HG03460 (cell line): Measurements from ENCODE around the gene DDX49.
"Not testable (repeated sequence)": the region's sequence is repeated elsewhere in the genome, so short reads cannot be mapped to it uniquely, and the experiment has no call there.

Experiments used
- ATAC-seq: cut with Tn5 transposase; IDR thresholded peaks from one replicate; pipeline ENCODE4 v1.9.1; 2021; ENCODE audit not compliant: unreplicated experiment

Gene DDX49

DNA sequence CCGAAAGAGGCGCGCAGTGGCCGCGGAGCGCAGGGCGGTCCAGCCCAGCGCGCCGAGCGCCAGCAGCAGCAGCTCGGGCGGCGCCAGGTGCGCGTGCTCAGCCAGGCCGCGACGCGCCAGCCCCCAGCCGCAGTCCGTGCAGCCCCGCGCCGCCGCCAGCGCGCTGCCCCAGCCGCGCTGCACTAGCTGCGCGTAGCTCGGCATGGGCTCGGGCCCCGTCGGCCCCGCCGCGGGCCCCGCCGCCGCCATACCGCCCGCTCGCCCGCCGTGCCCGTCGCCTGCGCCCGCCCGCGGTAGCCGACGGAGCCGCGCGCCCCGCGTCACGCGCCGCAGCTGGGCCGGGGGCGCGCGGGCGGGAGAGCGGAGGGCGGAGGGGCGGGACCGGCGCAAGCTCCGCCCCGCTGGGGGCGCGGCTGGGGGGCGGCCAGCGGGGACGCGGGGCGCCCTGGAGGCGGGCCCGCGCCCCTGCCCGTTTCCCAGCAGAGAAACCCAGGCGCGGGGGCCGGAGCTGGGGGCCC lies 23.6 kb upstream of the DDX49 start, which contains the start of gene CERS1:
TSS of gene CERS1 (minus strand) at position 335 of the 518 bp plus-strand sequence. CDS start at position 249, 86 bp downstream.
- ATAC-seq: no peak

DNA sequence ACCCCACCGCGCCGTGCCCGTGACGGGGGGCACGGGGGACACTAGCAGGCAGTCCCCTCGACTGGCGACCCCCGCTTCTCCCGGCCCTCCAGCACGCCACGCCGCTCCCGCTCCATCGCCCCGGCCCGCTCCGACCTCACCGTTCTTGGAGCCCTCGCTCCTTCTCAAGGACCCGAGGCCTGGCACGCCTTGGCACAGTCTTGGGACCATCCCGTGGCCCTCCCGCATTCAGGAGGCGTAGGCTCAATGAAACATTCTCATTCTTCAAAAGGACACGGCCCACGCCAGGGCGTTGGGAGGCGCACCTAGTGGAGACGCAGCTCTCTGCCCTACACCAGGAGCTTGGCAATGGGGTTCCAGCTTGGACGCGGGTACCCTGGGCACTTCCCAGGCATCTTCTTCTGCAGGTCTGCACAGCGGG lies 23.1 kb upstream of the DDX49 start:
- ATAC-seq: no peak

DNA sequence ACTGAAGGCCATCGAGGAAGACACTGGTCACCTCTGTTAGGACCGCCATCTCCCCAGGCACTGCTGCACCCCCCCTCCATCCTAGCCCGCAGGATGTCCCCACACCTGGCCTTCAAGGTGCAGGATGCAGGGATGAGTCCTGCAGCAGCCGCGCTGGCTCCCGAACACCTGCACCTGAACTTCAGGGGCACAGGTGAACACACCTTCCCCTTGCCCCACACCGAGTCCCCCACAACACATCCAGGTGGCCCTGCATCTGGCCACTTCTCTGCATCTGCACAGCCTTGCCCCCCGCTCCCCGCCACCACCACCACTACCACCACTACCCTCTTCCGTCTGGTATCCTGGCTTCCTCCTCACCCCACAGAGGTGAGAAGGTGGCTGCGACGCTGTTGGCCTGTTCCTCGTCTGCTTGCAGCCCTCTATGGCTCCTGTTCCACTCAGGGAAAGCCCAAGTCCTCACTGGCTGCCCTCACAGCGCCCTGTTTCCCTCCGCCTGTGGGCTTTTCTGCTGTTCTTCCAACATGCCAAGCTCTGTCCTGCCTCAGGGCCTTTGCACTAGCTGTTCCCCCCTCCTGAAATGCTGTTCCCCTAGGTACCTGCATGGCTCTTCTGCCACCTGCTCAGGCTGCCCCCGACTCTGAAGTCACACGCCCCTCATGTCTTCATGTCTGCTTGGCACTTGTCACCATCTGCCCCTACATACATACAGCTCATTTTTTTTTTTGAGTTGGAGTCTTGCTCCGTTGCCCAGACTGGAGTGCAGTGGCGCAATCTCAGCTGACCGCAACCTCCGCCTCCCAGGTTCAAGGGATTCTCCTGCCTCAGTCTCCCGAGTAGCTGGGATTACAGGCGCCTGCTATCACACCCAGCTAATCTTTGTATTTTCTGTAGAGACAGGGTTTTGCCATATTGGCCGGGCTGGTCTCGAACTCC lies 22.2 kb upstream of the DDX49 start:
- no peak for ATAC-seq

DNA sequence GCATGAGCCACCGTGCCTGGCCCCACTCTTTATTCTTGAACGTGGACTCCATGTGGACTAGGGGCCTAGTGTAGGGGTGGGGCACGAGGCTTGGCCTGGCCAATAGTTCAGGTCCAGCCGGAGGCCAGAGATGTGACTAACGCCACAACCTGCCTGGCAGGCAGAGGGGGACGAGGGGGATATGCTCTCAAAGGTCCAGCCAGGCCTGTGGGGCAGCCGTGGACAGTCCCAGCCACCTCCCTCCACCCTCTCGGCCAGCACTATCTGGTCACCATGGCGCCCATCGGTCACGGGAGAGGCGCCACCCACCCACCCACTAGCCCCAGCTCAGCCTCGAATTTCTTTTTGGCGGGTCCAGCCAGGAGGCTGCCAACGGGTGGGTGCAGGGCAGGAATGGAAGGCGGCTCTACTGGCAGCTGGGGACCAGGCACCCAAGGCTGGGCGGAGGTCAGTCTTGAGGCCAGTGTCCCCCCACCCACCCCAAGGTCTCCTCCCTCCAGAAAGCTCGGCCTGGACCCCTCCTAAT lies 21.4 kb upstream of the DDX49 start:
- no peak for ATAC-seq

DNA sequence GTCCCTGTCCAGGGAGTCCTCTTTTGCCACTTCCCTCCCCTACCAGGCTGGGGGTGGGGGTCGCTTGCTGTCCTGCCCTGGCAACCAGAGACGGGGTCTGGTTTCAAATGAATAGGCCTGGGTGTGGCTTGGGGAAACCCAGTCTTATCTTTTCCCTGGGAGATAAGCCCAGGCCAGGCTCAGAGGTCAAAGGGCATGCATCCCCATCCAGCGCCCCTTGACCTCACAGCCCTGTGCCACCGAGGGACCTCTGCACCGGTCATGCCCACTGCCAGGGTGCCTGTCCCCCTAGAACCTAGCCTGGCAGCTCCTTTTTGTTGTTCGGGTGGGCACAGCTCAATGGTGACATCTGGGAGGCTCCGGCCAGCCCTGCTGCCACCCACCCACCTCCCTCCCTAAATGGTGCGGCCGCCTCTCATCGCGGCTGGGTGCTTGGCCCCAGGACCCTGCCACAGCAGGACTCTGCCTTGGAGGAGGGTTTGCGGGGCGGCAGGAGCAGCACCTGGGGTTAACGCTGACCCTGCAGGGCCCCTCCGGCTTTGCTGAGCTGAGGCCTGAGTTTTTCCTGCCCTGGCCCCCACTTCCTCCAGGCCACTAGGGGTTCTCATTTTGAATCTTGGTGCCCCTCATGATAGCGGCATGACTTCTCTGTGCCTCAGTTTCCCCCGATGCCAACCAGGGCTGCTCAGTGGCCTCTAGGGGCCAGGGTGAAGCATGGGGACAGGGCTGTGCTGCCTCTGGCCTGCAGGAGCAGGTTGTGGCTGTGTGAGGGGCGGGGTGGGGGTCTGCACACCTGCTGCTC lies 20.7 kb upstream of the DDX49 start:
- no peak for ATAC-seq

DNA sequence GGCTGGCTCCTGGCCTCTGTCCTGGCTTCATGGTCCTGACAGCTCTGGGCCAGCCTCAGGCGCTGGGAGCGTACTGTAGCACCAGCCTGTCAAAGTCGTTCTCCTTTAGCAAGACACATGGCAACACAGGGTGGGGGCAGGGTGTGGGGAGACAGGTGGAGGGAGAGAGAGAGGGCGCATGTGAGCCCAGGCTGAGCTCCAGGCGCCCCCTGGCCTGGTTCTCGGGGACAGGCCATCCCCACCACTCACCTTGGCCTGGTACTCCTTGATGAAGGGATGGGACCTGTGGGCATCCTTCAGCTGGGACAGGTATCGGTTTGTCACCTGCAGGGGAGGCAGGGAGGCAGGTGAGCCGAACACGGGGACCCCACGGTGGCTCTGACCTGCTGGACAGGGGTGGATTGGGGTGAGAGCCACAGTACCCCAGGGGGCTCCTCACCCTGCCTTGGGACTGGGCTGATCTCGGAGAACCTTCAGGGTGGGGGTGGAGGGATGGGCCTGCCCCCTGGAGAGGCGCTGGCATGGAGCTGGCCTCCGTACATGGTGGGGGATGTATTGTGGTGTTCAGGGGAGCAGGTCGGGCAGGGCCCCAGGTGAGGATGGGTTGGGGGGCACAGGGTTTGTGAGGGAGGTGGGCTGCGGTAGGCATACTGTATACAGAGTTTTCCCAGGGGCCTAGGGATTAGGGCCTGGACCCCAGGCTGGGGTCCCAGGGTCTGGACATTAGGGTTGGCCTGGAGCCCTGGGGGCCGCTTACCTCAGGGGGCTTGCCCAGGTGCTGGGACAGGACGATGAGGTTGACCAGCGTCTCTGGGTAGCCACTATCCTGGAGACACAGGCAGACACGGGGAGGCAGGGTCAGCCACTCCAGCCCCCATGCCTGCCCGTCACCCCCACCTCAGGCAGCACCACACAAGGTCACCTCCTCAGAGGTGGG lies 19.6 kb upstream of the DDX49 start:
- no peak for ATAC-seq

DNA sequence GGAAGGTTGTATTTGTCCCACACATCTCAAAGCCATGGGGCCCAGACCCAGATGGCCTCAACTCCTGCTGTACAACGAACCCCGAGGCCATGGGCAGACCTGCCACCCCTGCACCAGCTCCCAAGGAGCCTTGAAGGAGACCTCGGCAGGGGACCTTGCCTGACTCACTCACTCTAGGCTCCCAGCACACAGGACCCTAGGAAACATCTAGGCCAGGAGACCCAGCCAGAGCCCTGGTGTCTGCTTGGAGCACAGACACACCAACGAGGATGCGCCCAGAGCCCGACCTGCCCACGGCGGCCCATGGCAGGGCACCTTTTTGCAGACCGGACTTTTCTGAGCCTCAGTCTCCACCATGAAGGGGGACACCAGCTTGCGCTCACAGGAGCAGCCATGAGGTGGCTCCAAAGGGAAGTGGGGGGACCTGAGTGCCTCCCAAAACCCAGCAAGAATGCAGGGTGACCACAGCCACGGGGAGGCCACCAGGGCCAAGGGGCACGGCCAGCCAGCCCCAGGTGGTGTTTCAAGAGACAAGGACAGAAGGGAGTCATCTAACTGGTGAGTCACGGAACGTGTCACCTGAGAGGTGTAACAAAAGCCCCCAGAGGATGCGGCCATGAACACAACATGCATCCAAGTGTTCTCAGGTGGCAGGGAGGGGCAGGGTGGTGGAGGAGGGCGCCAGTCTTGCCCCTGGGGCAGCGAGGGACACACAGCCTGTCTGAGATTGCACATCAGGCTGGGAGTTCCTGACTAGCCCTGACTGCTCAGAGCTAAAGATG lies 18.6 kb upstream of the DDX49 start:
- ATAC-seq: no peak

DNA sequence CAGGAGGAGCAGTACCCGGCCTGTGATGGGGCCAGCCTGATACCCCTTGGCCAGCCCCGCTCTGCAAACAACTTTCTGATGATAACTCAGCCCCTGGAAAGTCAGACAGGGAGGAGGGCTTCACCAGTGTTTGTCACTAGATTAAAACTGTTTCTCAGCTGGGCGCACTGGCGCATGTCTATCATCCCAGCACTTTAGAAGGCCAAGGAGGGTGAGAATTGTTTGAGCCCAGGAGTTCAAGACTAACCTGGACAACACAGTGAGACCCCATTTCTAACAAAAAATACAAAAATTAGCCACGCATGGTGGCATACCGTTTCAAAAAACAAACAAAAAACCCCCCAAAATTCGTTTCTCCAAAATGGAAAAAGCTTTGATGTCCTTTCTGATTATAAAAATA lies 18.0 kb upstream of the DDX49 start:
- no peak for ATAC-seq

DNA sequence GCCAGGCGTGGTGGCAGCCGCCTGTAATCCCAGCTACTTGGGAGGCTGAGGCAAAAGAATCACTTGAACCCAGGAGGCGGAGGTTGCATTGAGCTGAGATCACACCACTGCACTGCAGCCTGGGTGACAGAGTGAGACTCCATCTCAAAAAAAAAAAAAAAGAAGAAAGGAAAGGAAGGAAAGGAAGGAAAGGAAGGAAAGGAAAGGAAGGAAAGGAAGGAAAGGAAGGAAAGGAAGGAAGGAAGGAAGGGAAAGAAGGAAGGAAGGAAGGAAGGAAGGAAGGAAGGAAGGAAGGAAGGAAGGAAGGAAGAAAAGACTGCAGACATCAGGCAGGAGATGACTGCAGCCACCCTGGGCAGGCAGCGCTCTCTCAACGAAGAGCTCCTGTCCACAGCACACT lies 17.0 kb upstream of the DDX49 start:
- ATAC-seq: not testable (repeated sequence)

DNA sequence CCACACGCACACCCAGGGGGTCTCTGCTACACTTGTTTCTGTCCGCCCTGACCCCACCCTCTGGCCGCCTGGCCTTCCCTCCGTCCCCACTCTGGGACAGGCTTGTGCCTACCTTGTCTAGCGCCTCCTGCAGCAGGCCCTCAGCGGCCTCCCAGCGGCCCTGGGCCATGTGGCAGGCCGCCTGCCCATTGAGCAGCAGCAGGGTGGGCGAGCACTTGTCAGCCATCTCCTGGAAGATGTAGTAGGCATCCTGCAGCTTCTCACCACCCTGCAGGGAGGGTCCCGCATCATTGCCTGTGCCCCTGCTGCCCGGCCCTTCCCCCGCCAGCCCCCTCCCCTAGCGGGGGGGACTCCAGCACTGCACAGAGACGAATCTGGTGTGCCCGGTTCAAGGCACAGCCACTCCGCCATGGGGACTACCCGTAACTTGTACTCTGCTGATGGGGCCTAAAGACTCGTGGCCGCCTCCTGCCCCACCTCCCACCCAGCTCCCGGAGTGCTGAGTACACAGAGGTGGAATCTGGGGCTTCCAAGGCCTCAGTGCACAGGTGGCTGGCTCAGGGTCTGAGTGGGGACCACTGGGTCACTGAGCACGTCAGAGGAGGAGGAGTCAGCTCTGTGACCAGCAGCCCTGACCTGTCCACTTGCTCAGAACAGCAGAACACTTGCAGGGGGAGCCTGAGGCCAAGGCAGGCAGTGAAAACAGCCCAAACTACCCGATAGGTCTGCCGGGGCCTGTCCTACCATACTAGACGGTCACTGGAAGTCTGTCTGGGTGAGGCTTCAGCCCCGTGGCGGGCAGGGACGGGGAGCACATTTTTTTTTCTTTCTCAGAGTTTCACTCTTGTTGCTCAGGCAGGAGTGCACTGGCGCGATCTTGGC lies 16.1 kb upstream of the DDX49 start:
- ATAC-seq: no peak

DNA sequence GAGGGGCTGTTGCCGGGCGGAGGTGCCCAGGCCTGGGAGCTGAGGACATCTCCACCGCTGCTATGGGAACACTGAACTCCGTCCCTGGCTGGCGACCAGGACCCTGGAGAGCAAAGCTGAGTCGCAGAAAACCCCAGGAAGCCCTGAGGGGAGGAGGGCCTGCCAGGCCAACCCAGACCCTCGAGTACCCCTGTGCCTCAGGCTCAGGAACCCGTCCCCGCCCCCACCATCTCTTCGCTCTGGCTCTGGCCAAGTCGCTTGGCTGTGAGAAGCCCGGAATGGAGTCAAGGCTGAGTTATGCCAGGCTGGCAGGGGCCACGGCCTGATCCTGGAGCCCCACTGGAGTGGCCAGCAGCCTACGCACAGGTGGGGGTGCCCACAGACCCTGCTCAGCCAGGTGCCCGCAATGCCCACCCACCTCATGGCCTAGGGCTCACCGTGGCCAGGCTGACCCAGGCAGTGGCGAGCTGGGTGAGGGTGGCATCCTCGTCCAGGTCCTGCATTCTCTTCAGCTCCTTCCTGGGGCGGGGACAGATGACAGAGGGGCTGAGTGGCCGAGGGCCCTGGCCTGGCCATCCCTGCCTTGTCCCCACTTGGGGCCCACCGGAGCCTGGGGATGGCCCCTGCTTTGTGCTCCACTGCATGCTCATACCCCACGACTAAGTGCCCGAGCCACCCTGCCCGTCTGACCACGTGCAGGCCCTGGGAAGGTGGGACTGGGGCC lies 15.0 kb upstream of the DDX49 start:
- no peak for ATAC-seq

DNA sequence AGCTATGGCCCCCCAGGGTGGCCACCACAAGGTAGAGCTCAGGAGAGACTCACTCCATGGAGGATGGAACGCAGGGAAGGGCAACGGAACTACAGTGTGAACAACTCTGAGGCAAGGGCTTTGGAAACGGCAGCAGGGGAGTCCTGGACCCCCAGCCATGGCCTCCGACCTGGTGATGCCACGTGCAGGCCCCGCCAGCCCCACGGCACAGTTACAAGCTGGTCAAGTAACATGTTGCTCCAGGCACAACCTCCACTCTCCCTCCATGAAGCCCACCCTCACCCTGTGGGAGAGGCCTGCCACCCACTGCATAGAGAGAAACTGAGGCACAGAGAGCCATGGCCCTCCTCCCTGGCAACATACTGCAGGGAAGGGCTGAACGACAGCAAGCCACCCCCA lies 14.5 kb upstream of the DDX49 start:
- no peak for ATAC-seq

DNA sequence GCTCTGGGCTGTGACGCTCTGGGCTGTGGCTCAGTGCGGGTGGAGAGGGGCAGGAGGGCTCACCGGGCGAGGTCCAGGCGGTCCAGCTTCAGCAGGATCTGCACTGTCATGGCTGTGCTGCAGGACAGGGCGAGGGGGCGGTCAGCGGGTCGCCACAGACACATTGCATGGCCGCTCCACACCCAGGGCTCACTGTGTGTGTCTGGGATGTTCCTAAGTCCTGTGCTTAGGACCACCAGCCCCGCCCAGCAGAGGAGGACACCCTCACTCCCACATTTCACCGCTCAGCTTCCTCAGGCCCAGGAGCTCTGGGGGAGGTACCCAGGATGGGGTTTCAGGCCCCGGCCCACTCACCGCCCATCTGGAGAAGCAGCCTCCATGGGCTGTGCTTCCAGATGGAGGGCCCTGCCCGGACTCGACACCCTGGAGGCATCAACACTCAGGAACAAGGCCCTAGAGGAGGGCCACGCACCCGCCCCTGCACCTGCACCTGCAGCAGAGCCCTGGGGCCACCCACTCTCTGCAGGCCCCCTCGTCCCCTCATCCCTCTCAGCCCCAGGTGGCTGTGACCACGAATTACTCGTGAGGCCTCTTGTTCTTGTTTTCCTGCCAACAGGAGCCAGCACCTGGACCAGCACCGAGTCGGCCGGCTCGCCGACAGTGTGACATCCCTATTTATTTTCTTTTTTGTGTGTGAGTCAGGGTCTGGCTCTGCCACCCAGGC lies 13.8 kb upstream of the DDX49 start:
- no peak for ATAC-seq

DNA sequence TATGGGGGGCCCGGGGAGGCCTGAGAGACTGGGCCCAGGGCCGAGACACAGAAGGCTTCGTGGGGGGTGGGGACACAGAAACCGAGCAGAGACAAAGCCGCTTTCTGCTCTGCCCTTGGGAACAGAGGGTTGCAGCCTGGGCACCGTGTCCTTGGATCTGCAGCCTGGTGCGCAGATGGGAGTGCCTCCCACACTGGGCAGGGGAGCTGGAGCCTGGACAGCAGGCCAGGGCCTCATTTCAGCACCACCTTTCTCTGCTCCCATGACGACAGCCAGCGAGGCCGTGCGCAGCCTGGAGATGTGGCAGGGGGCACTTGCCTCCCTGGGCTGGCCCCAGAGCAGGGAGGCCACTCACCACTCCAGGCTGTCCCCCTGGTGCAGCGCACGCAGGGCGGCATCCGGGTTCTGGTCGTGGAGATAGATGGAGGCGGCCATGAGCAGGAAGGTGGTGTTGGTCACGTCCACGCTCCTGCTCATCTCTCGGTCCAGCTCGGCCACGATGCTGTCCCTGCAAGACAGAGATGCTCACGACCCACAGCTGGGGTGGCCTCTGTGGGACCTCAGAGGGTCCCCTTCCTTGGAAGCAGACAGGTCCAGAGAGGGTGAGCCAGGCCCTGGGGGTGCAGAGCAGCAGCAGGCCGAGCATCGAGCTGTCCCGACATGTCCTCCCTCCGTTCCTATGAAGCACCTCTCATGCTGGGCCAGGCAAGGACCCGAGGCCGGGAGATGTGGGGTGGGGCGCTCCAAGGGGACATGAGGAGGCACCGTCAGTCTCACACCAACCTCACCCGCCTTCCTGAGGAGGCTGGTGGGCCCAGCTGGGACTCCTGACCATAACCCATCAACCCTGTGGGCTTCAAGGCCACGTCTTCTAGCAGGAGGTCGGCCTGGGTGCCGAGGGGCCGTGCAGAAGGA lies 12.7 kb upstream of the DDX49 start:
- ATAC-seq: no peak

DNA sequence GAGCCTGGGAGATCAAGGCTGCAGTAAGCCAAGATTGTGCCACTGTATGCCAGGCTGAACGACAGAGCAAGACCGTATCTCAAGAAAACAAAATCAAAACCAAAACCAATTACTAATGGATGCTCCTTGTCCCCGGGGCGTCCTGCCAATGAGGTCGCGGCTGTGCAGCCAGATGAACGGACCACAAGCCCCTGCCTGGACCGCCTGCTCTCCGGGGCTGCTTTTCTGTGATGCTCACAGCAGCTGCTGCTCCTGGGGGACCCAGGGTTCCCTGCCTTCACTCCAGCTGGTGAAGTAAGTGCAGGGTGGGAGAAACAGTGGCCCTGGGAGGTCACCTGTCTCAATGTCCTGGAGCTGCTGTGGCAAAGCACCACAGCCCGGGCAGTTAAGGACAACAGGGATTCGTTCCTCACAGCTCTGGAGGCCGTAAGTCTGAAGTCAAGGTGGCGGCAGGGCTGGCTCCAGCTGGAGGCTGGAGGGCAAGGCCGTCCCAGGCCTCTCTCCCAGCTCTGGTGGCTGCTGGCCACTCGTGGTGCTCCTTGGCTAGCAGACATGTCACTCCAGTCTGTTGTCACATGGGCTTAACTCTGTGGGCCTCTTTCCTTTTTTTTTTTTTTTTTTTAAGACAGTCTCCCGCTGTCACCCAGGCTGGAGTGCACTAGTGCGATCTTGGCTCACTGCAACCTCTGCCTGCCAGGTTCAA lies 10.4 kb upstream of the DDX49 start:
- ATAC-seq: no peak

DNA sequence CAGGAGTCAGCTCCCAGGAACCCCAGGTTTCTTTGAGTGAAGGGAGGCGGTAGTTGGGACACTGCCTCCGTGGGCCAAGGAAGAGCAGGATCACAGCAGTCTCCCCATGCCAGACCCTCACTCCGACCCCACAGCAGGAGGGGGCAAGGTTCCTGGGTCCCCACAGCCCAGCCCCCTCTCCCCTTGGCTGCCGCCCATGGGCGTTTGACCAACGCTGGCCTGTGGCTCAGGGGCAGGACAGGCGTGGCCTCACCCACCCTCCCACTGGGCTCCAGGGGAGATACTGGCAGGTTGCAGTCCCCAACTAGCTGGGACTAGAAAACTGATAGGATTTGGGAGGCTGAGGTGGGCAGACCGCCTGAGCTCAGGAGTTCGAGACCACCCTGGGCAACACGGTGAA lies 9.5 kb upstream of the DDX49 start:
- no peak for ATAC-seq
